Embryonic facial prominence (tissue), 1 donor: ENCODE data around the gene CNGA4.
"Not testable (repeated sequence)": the region's sequence is repeated elsewhere in the genome, so short reads cannot be mapped to it uniquely, and the experiment has no call there.

Experiments
- DNase-seq: peaks from one replicate; pipeline ENCODE4 v3.0.0-alpha.2; 2016; ENCODE audit errors: extremely low spot score

The CNGA4 gene

DNA sequence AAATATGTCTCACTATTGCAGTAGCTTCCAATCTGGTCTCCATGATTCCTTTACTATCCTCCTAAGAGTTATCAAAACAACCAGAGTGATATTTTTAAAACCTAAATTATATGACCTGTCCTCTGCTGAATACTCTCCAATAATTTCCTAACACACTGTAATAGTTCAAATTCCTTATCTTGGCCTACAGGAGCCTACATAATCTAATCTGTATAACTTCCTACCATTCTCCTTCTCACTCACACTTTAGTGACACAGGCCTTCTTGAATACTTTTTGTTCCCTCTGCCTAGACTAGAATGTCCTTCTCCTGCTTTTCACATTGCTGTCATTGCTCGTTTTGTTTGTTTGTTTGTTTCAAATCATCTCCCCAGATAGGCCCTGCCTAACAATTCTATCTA is 13.9 kb upstream of the CNGA4 start:
- no peak for DNase-seq

DNA sequence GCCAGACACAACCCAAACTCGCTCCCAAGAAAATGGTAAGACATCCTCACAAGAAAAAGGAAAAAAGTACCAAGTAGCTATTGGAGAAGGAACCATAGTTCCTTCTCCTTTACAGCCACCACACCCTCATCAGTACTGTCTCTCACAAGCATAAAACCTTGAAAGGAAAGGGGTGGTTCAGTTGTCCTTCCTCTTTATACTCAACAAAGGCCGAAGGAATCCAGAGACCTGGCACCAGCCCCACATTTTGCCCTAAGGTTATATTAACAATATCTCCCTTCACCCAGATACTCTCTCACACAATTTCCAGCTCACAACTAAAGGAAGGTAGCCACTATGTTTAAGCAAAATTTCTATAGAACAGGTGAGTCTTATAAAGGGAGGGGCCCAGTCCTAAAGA is 13.0 kb upstream of the CNGA4 start:
- DNase-seq, result no peak

DNA sequence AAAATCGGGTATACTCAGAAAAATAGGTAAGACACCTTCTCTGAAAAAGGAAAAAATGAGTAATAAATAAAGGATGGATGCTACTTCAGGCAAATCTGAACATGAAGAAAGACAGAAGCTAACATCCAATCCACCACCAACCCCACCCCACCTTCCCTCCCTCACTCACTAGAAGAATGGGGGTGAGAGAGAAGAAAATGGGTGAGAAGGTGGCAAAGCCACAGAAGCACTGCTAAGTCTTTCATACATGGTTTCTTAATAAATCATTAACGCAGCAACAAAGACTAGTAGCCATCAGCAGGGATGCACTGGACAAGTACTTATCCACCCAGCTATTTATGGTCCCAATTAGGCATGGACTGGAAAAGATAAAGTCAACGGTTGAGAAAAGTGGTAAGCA is 10.4 kb upstream of the CNGA4 start:
- no peak for DNase-seq

DNA sequence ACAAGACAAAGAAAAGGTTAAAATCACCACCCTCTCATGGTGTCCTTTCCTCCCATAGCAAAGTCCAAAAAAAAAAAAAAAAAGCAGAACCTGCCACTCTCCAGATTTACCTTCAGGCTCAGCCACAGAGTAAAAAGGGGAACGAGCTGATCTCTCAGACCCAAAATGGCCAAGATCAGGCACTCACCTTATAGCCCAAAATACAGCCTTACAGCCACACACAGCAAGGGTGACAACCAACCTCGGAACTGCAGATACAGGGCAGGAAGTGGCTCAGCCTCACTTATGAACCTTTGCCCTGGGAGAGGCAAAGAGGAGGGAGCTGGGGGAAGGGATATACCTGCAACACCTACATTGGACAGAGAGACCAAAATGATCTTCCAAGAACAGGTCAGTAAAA is 9.0 kb upstream of the CNGA4 start:
- no peak for DNase-seq

DNA sequence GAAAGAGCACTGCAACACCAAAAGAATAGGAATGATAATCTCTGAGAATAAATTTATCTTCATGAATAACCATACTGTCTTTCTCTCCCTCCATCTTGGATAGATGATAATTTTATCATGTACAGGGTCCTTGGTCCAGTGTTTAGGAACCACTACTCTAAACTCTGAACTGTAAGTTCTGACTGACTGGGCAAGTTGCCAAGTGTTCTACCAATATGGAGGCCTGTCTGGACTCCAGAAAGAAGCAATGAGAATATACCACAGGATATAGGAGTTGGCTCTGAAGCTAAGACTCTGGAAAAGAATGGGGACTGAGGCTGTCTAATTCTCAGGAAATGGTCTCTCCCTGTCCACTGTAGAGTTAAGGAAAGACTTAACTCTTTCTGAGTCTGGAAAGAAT is 6.0 kb upstream of the CNGA4 start:
- no peak for DNase-seq

DNA sequence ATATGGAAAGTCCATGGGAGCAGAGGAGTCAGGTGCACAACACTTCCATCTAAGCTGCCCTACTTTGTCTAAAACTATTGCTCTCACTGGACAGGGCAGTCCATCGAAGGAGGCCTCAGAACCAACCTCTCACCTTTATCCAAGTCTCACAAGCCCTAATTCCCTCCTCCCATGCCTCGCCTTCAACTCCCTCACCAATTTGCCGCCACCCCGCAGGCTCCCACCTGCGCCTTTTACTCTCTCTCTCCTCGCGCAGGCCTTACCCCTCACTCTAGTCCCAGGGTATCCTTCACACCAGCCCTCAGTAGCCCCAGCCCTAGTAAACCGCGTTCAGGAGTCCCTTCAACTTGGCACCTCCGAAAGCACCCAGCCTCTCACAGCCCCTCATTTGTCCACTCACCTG is 4.9 kb upstream of the CNGA4 start:
- no peak for DNase-seq

DNA sequence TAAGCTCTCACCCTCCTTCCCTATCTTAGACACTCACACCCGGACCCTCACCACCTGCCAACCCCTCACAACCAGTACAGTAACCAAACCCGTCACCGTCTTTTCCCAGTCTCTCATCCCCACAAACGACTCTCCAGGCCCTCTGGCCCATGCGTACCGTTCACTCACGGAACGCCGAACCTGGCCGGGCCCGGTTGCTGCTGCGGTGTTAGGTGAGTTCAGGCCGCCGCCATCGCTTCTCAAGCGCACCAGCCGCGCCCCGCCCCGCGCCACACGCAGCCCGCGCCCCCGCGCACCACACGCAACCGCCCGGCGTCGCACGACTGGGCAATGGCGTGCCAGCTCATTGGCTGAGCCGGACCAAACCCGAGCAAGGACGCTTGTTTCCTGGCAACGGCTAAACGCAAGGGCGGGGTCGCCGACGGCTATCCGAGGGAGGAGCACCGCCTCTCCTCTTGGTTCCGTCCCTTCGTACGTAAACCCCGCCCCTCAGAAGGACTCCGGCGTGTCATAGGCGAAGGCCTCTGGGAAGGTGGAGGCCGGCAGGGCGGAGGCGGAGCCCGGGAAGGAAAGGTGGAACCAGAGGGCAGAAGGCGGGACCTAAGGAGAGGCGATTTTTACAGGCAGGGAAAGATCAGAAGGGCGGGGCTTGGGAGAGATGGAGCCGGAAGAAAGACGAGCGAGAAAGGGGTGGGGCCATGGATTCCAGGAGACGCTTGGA is 4.3 kb upstream of the CNGA4 start, which contains the start of gene FHIP1B:
Gene FHIP1B, minus strand, starts transcription at position 250 of the 721 bp plus-strand sequence. CDS start 10,120 bp downstream, outside the sequence.
- peak; percentile 99 for DNase-seq

DNA sequence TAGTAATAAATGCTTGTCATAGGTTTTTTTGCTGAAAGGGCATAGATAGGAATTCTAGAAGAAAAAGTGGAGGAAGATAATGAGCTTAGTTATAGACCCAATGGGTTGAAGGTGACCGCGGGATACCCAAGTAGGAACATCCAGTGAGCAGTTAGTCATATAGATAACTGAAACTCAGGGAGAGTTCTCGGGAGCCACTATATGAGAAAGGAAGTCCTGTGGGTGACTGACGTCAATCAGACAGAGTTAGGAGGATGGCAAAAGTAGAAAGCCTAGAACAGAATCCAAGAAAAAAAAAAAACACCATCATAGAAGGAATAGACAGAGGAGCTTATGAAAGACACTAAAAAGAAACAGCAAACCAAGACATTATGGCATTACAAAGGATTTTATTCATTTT is 1.6 kb upstream of the CNGA4 start:
- DNase-seq, result no peak

DNA sequence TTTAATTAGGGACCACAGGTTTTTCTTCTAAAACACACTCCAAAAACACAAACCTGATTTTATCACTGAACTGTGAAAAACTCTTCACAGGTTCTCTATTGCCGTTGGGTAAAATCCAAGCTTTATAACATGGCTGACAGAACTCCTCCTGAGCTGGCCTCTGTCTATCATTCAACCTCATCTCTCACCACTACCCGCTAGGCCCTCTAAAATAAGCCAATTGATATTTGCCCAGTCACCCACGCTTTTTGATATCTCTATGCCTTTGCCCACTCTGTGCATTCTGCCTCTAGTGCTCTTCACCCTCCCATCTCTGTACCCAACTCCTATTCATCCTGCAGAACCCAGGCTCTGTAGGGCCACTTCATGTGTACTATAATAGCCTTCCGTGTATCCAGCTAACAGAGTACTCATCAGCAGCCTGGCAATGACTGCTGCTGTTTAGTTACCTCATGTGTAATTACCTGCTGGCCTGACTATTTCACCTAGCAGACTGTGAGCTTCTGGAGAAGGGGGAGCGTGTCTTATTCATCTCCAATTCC is 1.1 kb upstream of the CNGA4 start:
- DNase-seq, result no peak

DNA sequence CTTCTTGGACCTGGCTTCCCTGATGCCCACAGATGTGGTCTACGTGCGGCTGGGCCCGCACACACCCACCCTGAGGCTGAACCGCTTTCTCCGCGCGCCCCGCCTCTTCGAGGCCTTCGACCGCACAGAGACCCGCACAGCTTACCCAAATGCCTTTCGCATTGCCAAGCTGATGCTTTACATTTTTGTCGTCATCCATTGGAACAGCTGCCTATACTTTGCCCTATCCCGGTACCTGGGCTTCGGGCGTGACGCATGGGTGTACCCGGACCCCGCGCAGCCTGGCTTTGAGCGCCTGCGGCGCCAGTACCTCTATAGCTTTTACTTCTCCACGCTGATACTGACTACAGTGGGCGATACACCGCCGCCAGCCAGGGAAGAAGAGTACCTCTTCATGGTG is 1.2 kb downstream of the CNGA4 start:
- no peak for DNase-seq

DNA sequence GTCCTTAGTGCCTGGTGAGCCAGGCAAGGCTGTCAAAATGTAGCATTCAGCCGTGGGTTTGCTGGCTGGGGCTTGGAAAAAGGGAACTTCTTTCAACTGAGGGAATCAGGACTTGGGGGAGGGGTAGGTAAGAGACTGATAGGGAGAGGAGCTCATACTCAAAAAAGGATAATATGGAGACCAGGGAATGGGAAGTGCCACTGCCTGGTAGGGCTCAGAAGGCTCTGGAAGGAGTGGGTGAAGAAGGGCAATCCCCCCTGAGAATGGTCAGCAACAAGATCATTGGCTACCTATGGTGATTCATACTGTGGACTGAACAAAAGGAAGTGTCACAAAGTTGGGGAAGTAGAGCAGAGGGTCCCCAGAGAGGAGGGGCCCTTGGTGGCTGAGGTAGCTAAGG is 1.9 kb downstream of the CNGA4 start:
- DNase-seq, result no peak

DNA sequence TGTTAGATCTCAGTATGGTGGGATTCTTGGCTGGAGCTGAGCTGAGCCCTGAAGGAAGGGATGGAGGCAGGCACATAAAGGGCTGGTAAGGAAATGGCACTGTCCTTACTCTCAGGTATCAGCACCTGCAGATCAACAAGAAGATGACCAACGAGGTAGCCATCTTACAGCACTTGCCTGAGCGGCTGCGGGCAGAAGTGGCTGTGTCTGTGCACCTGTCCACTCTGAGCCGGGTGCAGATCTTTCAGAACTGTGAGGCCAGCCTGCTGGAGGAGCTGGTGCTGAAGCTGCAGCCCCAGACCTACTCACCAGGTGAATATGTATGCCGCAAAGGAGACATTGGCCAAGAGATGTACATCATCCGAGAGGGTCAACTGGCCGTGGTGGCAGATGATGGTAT is 2.4 kb downstream of the CNGA4 start:
- no peak for DNase-seq

DNA sequence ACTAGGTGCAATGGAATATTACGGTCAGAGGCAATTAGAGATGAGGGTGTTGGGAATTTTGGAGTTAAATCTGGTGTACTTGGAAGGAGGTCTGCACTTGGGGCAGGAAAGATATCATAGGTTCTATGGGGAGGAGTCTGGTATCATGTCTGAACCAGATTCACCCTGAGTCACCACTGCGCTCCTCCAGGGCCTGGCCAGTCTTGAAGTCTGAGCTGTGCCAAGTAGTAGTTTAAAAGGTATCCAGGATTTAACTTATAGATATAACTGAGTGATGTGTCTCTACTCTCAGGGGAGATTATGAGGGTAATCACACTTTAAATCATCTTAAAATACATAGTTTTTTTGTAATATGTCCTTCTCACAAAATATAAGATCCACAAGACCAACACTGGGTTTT is 6.6 kb downstream of the CNGA4 start:
- no peak for DNase-seq

DNA sequence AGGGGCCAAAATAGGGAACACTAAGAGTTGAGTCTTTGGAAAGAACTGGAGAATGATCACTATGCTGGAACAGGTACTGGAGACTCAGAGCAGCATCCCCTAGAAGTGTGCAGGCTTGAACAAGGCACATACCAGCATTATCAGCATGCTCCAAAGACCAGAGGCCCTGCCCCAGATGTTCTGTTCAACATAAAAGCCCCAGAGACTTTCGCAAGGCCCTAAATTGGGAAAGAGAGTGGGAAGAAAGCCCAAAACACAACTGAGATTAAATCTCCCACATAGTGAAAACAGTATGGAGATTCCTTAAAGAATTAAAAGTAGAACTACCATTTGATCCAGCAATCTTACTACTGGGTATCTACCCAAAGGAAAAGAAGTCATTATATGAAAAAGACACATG is 9.4 kb downstream of the CNGA4 start:
- DNase-seq, result no peak

DNA sequence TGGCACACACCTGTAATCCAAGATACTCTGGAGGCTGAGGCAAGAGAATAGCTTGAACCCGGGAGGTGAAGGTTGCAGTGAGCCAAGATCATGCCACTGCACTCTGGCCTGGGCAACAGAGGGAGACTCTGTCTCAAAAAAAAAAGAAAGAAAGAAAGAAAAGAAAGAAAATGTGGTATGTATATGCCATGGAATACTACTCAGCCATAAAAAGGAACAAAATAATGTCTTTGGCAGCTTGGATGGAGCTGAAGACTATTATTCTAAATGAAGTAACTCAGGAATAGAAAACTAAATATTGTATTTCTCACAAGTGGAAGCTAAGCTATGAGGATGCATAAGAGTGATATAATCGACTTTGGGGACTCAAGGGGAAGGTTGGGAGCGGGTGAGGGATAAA is 10.0 kb downstream of the CNGA4 start:
- DNase-seq, result not testable (repeated sequence)

DNA sequence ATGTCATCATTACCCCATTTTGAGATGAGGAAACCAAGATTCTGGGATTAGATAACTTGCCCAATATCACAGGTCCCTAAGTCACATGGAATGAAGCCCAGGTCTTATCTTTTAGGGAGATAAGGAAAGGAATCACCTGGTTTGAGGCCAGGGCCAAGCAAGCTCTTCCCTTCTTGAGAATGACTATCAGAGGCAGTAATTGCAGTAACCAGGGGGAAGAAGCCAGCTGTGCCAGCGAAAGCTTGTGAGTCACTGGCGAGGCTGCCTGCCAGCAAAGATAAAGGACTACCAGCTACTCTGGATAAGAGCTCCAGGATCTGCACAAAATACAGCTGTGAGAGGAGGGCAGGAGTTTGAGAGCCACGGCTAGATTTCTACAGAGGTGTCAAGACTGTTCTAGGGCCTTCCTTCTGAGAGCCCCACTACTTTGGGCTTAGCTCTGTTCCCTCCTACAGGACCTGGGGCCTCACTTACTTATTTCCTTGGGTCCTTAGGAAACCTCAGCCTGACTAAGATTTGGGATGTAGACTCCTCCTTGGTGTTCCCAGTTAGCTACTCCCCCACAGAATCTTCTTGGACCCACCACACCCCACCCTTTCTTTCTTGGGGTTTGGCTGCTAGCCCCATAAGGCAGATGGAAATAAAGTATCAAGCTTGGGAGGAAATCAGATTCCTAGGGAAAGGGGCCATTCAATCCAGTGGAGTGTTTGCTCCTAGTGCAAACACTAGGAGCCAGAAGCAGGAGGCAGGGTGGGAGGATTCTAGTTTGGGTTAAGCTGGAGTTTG is 11.1 kb downstream of the CNGA4 start:
- no peak for DNase-seq

DNA sequence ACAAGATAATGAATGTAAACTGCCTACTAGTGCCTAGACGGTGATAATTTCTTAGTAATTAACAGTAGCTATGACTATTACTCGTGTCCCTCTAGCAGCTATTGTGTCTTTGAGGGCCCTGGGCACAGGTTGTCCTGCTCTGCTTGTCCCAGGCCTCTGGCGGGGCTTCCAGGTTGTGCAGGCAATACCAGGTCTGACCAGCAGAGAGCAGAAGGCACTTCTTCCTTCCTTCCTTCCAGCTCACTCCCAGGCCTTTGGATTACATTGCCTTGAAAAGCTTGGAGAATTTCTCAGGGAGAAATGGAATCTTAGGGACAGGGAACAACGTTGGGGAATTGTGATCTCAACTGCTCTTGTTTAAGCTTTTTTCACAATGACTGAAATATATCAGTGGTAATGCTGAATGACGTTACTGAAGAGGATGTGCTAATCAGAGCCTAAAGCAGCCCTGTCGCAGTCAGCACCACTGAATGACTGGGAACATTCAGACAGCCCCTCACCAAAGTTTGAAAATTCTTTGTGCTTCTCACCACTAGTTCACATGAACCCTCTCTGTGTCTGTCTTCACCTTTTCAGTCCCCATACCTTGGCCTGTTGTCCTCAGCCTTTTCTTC is 12.3 kb downstream of the CNGA4 start:
- DNase-seq, result peak; percentile 62

DNA sequence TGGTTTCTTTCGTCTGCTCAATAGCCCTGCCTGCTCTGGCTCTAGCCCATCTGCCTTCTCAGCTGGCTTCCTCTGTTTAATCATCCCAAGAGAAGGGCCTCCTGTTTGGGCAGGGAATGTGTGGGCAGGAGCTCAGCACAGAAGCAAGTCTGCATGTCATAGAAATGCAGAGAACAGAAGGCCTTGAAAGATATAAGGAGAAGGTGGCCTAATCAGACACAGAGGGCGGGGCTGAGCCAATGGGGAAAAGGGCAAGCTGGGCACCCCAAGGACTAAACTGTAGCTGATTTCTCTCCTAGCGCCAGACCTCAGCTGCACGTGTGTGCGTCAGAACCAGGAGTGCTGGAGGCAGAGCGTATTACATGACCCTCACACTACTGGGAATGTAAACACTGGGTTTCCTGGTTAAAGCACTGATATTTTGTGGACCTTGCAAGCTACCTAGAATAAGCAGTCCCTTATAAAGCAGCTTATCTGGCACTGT is 13.1 kb downstream of the CNGA4 start:
- DNase-seq, result no peak

DNA sequence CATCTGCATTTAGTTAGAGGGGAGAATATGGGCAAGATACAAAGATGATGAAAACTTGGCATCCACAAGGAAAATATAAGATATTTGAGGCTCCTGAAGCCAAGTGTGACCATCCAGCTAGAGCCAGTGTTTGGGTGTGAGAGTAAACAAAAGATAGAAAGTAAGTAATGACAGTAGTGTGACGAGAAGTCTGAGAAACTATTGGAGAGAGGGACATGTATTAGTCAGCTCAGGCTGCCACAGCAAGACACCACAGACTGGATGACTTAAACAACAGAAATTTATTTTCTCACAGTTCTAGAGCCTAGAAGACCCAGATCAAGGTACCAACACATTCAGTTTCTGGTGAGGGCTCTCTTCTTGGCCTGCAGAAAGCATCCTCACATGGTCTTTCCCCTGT is 14.3 kb downstream of the CNGA4 start:
- DNase-seq, result no peak

DNA sequence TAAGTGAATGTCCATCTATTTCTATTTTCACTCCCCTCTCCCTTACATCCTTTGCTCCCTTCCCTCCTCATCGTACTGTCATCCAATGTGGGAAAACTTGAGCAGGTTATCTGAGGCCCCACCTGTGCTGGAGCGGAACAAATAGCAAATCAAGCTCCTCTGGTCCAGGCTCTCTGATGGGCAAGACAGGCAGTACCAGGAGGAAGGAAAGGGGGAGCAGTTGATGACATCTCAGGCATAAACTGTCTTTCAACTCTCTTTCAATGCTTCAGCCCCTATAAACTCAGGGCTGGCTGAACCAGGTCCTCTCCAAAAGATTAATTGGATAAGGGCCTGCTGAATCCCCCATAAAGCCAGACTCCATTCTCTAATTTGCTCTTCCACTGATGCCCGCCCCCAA is 19.3 kb downstream of the CNGA4 start:
- no peak for DNase-seq

DNA sequence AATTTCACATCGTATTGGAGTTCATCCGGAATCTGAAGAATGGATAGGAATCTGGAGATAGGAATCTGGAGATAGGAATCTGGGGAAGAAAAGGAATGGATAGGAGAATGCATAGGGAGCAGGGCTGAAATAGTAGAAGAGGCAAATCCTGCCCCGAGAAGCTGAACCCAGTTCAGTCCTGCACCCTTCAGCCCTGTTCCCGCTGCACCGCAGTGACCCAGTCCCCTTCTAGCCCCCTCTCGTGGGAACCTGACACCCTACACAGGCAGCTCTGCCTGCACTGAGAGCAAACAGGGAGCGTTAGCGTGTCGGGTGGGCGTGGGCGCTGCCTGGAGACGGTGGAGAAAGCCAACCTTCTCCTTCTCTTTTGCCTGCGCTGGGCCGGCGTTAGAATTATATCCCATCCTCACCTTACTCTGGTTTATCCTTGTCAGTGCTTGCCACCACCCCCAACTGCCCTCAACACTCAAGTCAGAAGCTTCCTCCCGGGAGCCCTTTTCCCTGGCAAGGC is 19.7 kb downstream of the CNGA4 start:
- DNase-seq, result no peak

DNA sequence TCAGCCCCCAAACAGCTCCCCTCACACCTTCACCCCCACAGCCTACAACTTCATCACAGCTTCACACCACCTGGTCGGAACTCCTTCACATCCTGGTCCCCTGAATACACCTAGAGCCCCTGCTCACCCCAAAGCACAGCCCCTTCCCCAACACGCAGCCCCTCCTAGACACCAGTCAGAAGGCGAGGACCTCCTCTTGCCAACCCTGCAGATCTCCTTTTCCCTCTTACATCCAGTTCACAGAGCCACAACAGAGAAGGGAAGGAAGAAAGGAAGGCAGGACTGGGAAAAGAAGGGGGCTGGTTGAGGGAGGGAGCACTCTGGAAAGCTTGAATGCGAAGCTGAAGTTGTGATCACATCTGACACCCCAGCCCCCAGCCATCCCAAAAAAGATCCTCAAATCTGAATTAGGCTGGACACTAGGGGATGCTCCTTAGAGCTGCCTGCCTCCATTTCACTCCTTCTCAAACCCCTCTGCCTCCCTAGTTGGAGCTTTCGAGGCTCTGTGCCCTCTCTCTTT is 21.4 kb downstream of the CNGA4 start:
- DNase-seq, result no peak
